Left forelimb (tissue), 1 donor: Measurements from ENCODE around the gene EIF5A2.
"Not testable (repeated sequence)": the region's sequence is repeated elsewhere in the genome, so short reads cannot be mapped to it uniquely, and the experiment has no call there.

Experiments
- DNase-seq: peaks from one replicate; pipeline ENCODE4 v3.0.0-alpha.2; 2018; ENCODE audit warnings: low spot score

EIF5A2 gene

GRCh38 chr3:170908235-170909116, at the start of gene EIF5A2:
TSS of gene EIF5A2 (minus strand) at chr3:170908637. CDS start at chr3:170907806, 831 bp downstream.
- peak; percentile 93 for DNase-seq

- DNase-seq = no peak
Measured at GRCh38 chr3:170956647-170957046, 48.2 kb upstream of the EIF5A2 start.

GRCh38 chr3:170953736-170954135, 45.3 kb upstream of the EIF5A2 start:
- no peak for DNase-seq

GRCh38 chr3:170953229-170953628, 44.8 kb upstream of the EIF5A2 start:
- no peak for DNase-seq

GRCh38 chr3:170949211-170949610, 40.8 kb upstream of the EIF5A2 start:
- DNase-seq = no peak

GRCh38 chr3:170947018-170947769, 38.8 kb upstream of the EIF5A2 start:
- no peak for DNase-seq

- DNase-seq = no peak
Measured at GRCh38 chr3:170942011-170942410, 33.6 kb upstream of the EIF5A2 start.

- no peak for DNase-seq
Measured at GRCh38 chr3:170941551-170941950, 33.1 kb upstream of the EIF5A2 start.

GRCh38 chr3:170933039-170933438, 24.6 kb upstream of the EIF5A2 start:
- DNase-seq = not testable (repeated sequence)

GRCh38 chr3:170923553-170923952, 15.1 kb upstream of the EIF5A2 start:
- not testable (repeated sequence) for DNase-seq

GRCh38 chr3:170918715-170919114, 10.3 kb upstream of the EIF5A2 start:
- no peak for DNase-seq

- no peak for DNase-seq
Measured at GRCh38 chr3:170914690-170915089, 6.3 kb upstream of the EIF5A2 start.

GRCh38 chr3:170914212-170914611, 5.8 kb upstream of the EIF5A2 start:
- DNase-seq = no peak

- DNase-seq = no peak
Measured at GRCh38 chr3:170911051-170911450, 2.6 kb upstream of the EIF5A2 start.

- DNase-seq = no peak
Measured at GRCh38 chr3:170910542-170910941, 2.1 kb upstream of the EIF5A2 start.

- no peak for DNase-seq
Measured at GRCh38 chr3:170909129-170909903, 879 bp upstream of the EIF5A2 start.

- DNase-seq = no peak
Measured at GRCh38 chr3:170907637-170908234, 701 bp downstream of the EIF5A2 start.

- DNase-seq = no peak
Measured at GRCh38 chr3:170905862-170906261, 2.6 kb downstream of the EIF5A2 start.

- no peak for DNase-seq
Measured at GRCh38 chr3:170903123-170903522, 5.3 kb downstream of the EIF5A2 start.

GRCh38 chr3:170899455-170899854, 9.0 kb downstream of the EIF5A2 start:
- DNase-seq = no peak

GRCh38 chr3:170897978-170898377, 10.5 kb downstream of the EIF5A2 start:
- no peak for DNase-seq

GRCh38 chr3:170897199-170897598, 11.2 kb downstream of the EIF5A2 start:
- DNase-seq = not testable (repeated sequence)
